Measurements from ENCODE around the gene EFCAB8. TPM values are rescaled to one million over a fixed set of nuclear protein-coding genes. Genes with fewer than 3 reads are reported as not detected.

Gene EFCAB8
- total RNA-seq, 2 experiments from 2014 or later, result 0.24 to 0.83 TPM

GRCh38 chr20:32979201-32979998 lies 120.7 kb downstream of the EFCAB8 start:
- CTCF ChIA-PET, result no interaction called here
- Mint-ChIP-seq H3K36me3 (peaks cover 8% of the 10 kb centered on the region), H3K27me3 (no peaks in the 10 kb centered on the region), H3K4me1 (ENCODE audit: low read depth) (peaks cover 24% of the 10 kb centered on the region), H3K27ac (peak overlapping the region; percentile 23), H3K4me3 (no peak overlapping the region), H3K9me3 (peaks cover 16% of the 10 kb centered on the region)
- intact Hi-C loops (cut with micrococcal nuclease), result no loop called here
- DNase-seq, result no peak
- POLR2A ChIA-PET, result no interaction called here

GRCh38 chr20:32980131-32980941 lies 121.6 kb downstream of the EFCAB8 start:
- Mint-ChIP-seq H3K4me1 (ENCODE audit: low read depth) (peaks cover 17% of the 10 kb centered on the region), H3K36me3 (peaks cover 8% of the 10 kb centered on the region), H3K27ac (no peak overlapping the region), H3K9me3 (peaks cover 16% of the 10 kb centered on the region), H3K4me3 (no peak overlapping the region), H3K27me3 (no peaks in the 10 kb centered on the region)
- POLR2A ChIA-PET, result no interaction called here
- intact Hi-C loops (cut with micrococcal nuclease), result no loop called here
- no peak for DNase-seq
- CTCF ChIA-PET, result no interaction called here

- Mint-ChIP-seq H3K27me3 (no peaks in the 10 kb centered on the region), H3K27ac (no peak overlapping the region), H3K4me3 (no peak overlapping the region), H3K4me1 (ENCODE audit: low read depth) (peaks cover 17% of the 10 kb centered on the region), H3K9me3 (peaks cover 11% of the 10 kb centered on the region), H3K36me3 (peaks cover 7% of the 10 kb centered on the region)
- CTCF ChIA-PET, result no interaction called here
- no peak for DNase-seq
- intact Hi-C loops (cut with micrococcal nuclease), result no loop called here
- POLR2A ChIA-PET, result no interaction called here
Measured at GRCh38 chr20:32980990-32981389, 122.3 kb downstream of the EFCAB8 start.

GRCh38 chr20:32982617-32983458 lies 124.1 kb downstream of the EFCAB8 start:
- Mint-ChIP-seq H3K36me3 (no peaks in the 10 kb centered on the region), H3K4me1 (ENCODE audit: low read depth) (peaks cover 5% of the 10 kb centered on the region), H3K9me3 (no peaks in the 10 kb centered on the region), H3K27me3 (no peaks in the 10 kb centered on the region), H3K4me3 (no peak overlapping the region), H3K27ac (no peak overlapping the region)
- intact Hi-C loops (cut with micrococcal nuclease), result no loop called here
- no peak for DNase-seq
- CTCF ChIA-PET, result no interaction called here
- POLR2A ChIA-PET, result no interaction called here

GRCh38 chr20:32983459-32984112 lies 124.9 kb downstream of the EFCAB8 start:
- ChIA-PET POLR2A (no interaction called here), CTCF (interaction anchor here (1.1 kb wide), 1 partner anchor 194 kb away, joined by 3 read pairs; no protein-coding TSS in a partner anchor)
- H3K27me3 Mint-ChIP-seq, result no peaks in the 10 kb centered on the region
- H3K4me1 Mint-ChIP-seq (ENCODE audit: low read depth), result peaks cover 2% of the 10 kb centered on the region
- H3K27ac Mint-ChIP-seq, result no peak overlapping the region
- intact Hi-C loops (cut with micrococcal nuclease), result no loop called here
- no peak for DNase-seq
- no peak overlapping the region for H3K4me3 Mint-ChIP-seq
- H3K36me3 Mint-ChIP-seq, result no peaks in the 10 kb centered on the region
- H3K9me3 Mint-ChIP-seq, result no peaks in the 10 kb centered on the region

- POLR2A ChIA-PET, result no interaction called here
- DNase-seq, result no peak
- H3K9me3 Mint-ChIP-seq, result no peaks in the 10 kb centered on the region
- no peak overlapping the region for H3K27ac Mint-ChIP-seq
- CTCF ChIA-PET, result interaction anchor here (1.1 kb wide), 1 partner anchor 194 kb away, joined by 3 read pairs; no protein-coding TSS in a partner anchor
- intact Hi-C loops (cut with micrococcal nuclease), result no loop called here
- no peak overlapping the region for H3K4me3 Mint-ChIP-seq
- no peaks in the 10 kb centered on the region for H3K36me3 Mint-ChIP-seq
- no peaks in the 10 kb centered on the region for H3K27me3 Mint-ChIP-seq
- H3K4me1 Mint-ChIP-seq (ENCODE audit: low read depth), result peaks cover 2% of the 10 kb centered on the region
Measured at GRCh38 chr20:32984196-32984595, 125.5 kb downstream of the EFCAB8 start.

- Mint-ChIP-seq H3K4me1 (ENCODE audit: low read depth) (peaks cover 2% of the 10 kb centered on the region), H3K27me3 (no peaks in the 10 kb centered on the region), H3K36me3 (no peaks in the 10 kb centered on the region), H3K27ac (no peak overlapping the region), H3K4me3 (no peak overlapping the region), H3K9me3 (no peaks in the 10 kb centered on the region)
- ChIA-PET CTCF (no interaction called here), POLR2A (no interaction called here)
- no peak for DNase-seq
- intact Hi-C loops (cut with micrococcal nuclease), result no loop called here
Measured at GRCh38 chr20:32984631-32985354, 126.1 kb downstream of the EFCAB8 start.

- DNase-seq, result no peak
- Mint-ChIP-seq H3K27ac (no peak overlapping the region), H3K9me3 (no peaks in the 10 kb centered on the region), H3K27me3 (no peaks in the 10 kb centered on the region), H3K4me3 (no peak overlapping the region), H3K36me3 (no peaks in the 10 kb centered on the region), H3K4me1 (ENCODE audit: low read depth) (peaks cover 4% of the 10 kb centered on the region)
- intact Hi-C loops (cut with micrococcal nuclease), result no loop called here
- ChIA-PET POLR2A (no interaction called here), CTCF (interaction anchor here (1.1 kb wide), 2 partner anchors 19 to 40 kb away, joined by 3 read pairs; no protein-coding TSS in a partner anchor)
Measured at GRCh38 chr20:32985596-32985995, 126.9 kb downstream of the EFCAB8 start.

- ChIA-PET POLR2A (interaction anchor here (1.0 kb wide), 1 partner anchor 15 kb away, joined by 3 read pairs; no protein-coding TSS in a partner anchor), CTCF (interaction anchor here (1.1 kb wide), 2 partner anchors 19 to 41 kb away, joined by 3 read pairs; no protein-coding TSS in a partner anchor)
- H3K36me3 Mint-ChIP-seq, result no peaks in the 10 kb centered on the region
- intact Hi-C loops (cut with micrococcal nuclease), result no loop called here
- H3K27me3 Mint-ChIP-seq, result no peaks in the 10 kb centered on the region
- H3K4me3 Mint-ChIP-seq, result no peak overlapping the region
- no peak for DNase-seq
- H3K27ac Mint-ChIP-seq, result no peak overlapping the region
- no peaks in the 10 kb centered on the region for H3K9me3 Mint-ChIP-seq
- H3K4me1 Mint-ChIP-seq (ENCODE audit: low read depth), result peaks cover 8% of the 10 kb centered on the region
Measured at GRCh38 chr20:32986331-32986966, 127.7 kb downstream of the EFCAB8 start.

- CTCF ChIA-PET, result no interaction called here
- peaks cover 6% of the 10 kb centered on the region for H3K4me1 Mint-ChIP-seq (ENCODE audit: low read depth)
- no peak overlapping the region for H3K27ac Mint-ChIP-seq
Measured at GRCh38 chr20:32987044-32987825, 128.5 kb downstream of the EFCAB8 start.

More at GRCh38 chr20:32987044-32987825, 128.5 kb downstream of the EFCAB8 start:
- no peaks in the 10 kb centered on the region for H3K27me3 Mint-ChIP-seq
- DNase-seq, result no peak
- no peak overlapping the region for H3K4me3 Mint-ChIP-seq
- H3K36me3 Mint-ChIP-seq, result no peaks in the 10 kb centered on the region
- intact Hi-C loops (cut with micrococcal nuclease), result no loop called here
- no peaks in the 10 kb centered on the region for H3K9me3 Mint-ChIP-seq
- POLR2A ChIA-PET, result no interaction called here

Data from activated CD4-positive, alpha-beta memory T cell treated with anti-CD3 and anti-CD28 coated beads for 36 hours (primary cell).